Amygdala (tissue), 56 donors: Measurements from ENCODE around the gene FBL.

ENCODE experiments used
- DNase-seq, 56 donors: peaks; one replicate each; lab custom pipeline; 2025; lab: John Stamatoyannopoulos, UW

FBL gene

GRCh38 chr19:39802958-39803357, 43.2 kb downstream of the FBL start:
- no peak for DNase-seq

GRCh38 chr19:39797083-39797482, 49.1 kb downstream of the FBL start:
- DNase-seq: no peak

GRCh38 chr19:39796000-39796498, 50.1 kb downstream of the FBL start:
- no peak for DNase-seq

GRCh38 chr19:39795001-39795400, 51.2 kb downstream of the FBL start:
- DNase-seq: no peak

GRCh38 chr19:39792999-39793546, 53.1 kb downstream of the FBL start:
- DNase-seq: peak in 55 of 56 donors; percentile 1 to 81 (median 39)

- no peak for DNase-seq
Observed at GRCh38 chr19:39788244-39788643, 57.9 kb downstream of the FBL start.
